C1 segment of cervical spinal cord (tissue), 14 donors: ENCODE data around the gene XXYLT1.

Experiments used
- DNase-seq, 14 donors: peaks; one replicate each; lab custom pipeline; 2025; lab: John Stamatoyannopoulos, UW

Gene XXYLT1

GRCh38 chr3:195209083-195209846, 61.7 kb downstream of the XXYLT1 start:
- no peak for DNase-seq

- no peak for DNase-seq
Measured at GRCh38 chr3:195208631-195209030, 62.3 kb downstream of the XXYLT1 start.

GRCh38 chr3:195208183-195208582, 62.8 kb downstream of the XXYLT1 start:
- DNase-seq = no peak

- no peak for DNase-seq
Measured at GRCh38 chr3:195207731-195208130, 63.2 kb downstream of the XXYLT1 start.

GRCh38 chr3:195207056-195207455, 63.9 kb downstream of the XXYLT1 start:
- DNase-seq = no peak

GRCh38 chr3:195204360-195205163, 66.4 kb downstream of the XXYLT1 start:
- DNase-seq = peak in 2 of 14 donors; percentile 6 to 11

- no peak for DNase-seq
Measured at GRCh38 chr3:195203606-195204005, 67.4 kb downstream of the XXYLT1 start.

- DNase-seq = no peak
Measured at GRCh38 chr3:195201295-195201694, 69.7 kb downstream of the XXYLT1 start.

GRCh38 chr3:195200010-195200822, 70.7 kb downstream of the XXYLT1 start:
- no peak for DNase-seq

GRCh38 chr3:195198426-195199346, 72.3 kb downstream of the XXYLT1 start:
- no peak for DNase-seq

- DNase-seq = no peak
Measured at GRCh38 chr3:195197765-195198425, 73.1 kb downstream of the XXYLT1 start.

GRCh38 chr3:195196266-195196665, 74.7 kb downstream of the XXYLT1 start:
- DNase-seq = no peak

GRCh38 chr3:195195321-195196209, 75.4 kb downstream of the XXYLT1 start:
- DNase-seq = peak in 12 of 14 donors; percentile 16 to 85 (median 60)

- DNase-seq = no peak
Measured at GRCh38 chr3:195194559-195195206, 76.3 kb downstream of the XXYLT1 start.

GRCh38 chr3:195191580-195191979, 79.4 kb downstream of the XXYLT1 start:
- no peak for DNase-seq

- DNase-seq = no peak
Measured at GRCh38 chr3:195189821-195190220, 81.1 kb downstream of the XXYLT1 start.

GRCh38 chr3:195188426-195188927, 82.5 kb downstream of the XXYLT1 start:
- DNase-seq = no peak

GRCh38 chr3:195187609-195188425, 83.1 kb downstream of the XXYLT1 start:
- no peak for DNase-seq
